GM12873 (cell line): ENCODE measurements around the gene STRN4.

Source experiments
- TF ChIP-seq, protein P1 (sequence below): IDR thresholded peaks from 2 replicates; pipeline ENCODE4 v1.5.1; 2012; ENCODE audit warnings: low read depth, mild to moderate bottlenecking, moderate library complexity, low read length, control low read depth; ENCODE audit not compliant: insufficient read depth; ENCODE audit errors: missing control alignments

The STRN4 gene

DNA sequence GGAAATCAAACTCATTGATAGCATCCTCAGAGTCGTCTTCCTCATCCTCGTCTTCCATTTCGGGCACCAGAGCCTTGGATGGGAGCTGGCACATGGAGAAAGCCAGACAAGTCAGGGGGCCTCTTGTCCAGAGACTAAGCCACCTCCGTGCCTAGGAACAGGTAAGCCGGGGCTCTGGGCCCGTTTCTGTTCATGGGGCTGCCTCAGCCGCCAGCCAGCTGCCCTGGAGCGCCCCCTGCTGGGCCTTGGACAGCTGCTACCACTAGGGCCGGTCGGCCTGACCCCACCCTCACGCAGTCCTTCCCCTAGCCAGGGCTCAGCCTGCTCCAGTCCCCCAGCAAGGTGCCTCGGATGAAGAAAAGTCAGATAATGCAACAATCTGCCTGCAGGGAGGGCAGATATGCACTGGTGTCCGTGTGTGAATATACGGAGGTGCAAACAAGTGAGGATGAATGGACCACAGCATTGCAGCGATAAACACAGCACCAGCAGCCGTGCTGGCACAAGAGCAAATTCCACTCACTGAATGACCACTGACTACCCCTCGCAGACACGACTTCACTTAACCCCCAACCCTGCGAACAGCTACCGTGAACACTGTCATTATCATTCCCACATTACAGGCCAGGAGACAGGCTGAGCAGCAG, 17.4 kb downstream of the STRN4 start:
- TF ChIP-seq, protein P1, sequence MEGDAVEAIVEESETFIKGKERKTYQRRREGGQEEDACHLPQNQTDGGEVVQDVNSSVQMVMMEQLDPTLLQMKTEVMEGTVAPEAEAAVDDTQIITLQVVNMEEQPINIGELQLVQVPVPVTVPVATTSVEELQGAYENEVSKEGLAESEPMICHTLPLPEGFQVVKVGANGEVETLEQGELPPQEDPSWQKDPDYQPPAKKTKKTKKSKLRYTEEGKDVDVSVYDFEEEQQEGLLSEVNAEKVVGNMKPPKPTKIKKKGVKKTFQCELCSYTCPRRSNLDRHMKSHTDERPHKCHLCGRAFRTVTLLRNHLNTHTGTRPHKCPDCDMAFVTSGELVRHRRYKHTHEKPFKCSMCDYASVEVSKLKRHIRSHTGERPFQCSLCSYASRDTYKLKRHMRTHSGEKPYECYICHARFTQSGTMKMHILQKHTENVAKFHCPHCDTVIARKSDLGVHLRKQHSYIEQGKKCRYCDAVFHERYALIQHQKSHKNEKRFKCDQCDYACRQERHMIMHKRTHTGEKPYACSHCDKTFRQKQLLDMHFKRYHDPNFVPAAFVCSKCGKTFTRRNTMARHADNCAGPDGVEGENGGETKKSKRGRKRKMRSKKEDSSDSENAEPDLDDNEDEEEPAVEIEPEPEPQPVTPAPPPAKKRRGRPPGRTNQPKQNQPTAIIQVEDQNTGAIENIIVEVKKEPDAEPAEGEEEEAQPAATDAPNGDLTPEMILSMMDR: peak; percentile 98

- TF ChIP-seq, protein P1: no peak
Measured at GRCh38 chr19:46728208-46728607, 18.0 kb downstream of the STRN4 start.

DNA sequence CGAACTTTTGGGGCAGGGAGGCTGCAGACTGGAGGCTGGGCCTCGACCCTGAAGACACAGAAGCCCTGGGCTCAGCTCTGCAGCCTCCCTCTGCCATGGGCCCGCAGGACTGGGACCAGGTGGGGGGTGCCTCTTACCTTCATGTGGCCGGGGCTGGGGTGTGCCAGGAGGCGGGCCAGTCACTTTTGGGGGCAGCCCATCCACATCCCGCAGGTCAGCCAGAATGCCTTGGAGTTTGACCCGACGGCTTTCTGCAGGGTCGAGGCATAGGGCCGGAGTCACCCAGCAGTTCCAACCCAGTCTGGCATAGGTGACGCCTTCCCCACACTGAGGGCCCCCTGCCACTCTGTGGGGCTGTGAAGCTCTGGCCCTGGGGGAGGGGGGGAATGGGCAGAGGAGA, 18.5 kb downstream of the STRN4 start:
- TF ChIP-seq, protein P1: no peak

- TF ChIP-seq, protein P1: no peak
Measured at GRCh38 chr19:46726971-46727501, 19.2 kb downstream of the STRN4 start.

DNA sequence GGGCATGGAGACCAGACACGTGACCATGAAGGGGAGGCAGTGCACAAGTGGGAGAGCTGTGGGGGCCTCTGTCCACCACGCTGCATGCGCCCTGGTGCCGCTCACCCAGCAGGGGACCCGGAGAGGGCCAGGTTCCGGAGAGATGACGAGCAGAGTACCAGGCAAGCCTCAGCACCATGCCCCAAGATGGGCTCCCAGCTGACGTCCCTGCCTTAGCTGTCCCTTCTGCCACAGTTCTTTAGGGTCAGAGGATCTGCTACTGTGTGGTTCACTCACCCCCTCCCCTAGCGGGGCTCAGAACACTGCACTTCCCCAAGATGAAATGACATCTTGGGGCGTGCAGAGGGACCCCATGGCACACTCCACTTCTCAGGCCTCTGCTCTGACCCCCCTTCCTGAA, 19.7 kb downstream of the STRN4 start:
- TF ChIP-seq, protein P1: no peak

- TF ChIP-seq, protein P1: no peak
Measured at GRCh38 chr19:46725859-46726393, 20.3 kb downstream of the STRN4 start.

DNA sequence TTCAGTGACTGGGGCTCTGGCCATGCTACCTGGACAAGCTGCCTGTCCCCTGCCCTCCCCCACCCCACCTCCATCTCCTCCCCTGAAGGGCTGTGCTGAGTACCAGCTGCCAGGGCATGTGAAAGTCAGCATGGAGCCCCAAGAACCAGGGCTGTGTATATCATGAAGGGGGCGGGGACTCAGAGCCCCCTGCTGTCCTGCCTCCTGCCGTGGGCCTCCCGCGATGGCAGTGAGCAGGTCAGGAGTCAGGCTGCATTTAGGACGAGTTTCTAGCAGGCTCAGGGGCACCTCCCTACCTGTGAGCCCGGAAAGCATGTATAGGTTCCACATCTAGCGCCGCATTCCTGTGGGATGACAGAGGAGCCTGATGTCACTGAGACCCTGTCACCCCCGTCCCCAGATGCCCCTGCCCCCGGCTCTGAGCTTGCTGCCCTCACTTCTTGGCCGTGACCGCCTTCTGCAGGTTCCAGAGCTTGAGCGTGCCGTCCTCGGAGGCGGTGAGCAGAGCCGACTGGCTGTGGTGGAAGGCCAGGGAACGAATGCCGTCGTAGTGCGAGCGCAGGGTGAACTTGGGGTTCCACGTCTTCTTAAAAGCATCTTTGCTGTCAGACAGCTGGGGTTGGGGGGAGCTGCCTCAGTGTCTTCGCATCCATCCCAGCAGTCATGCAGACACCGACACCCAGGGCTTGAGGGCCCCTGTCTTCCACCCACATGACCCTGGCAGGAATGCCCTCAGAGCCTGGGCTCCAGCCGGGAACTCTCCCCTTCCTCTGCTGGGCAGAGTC, 21.0 kb downstream of the STRN4 start:
- TF ChIP-seq, protein P1: no peak
